Activated CD8-positive, alpha-beta memory T cell treated with anti-CD3 and anti-CD28 coated beads for 4 hours (primary cell): ENCODE results near the gene SMIM20.
"Not testable (repeated sequence)": the region's sequence is repeated elsewhere in the genome, so short reads cannot be mapped to it uniquely, and the experiment has no call there.

ENCODE experiments used
- DNase-seq, 2 donors: peaks; one replicate each; pipeline ENCODE4 v3.0.0-alpha.2; 2020; ENCODE audit warnings: low read depth in 2 of 2

Gene SMIM20

DNA sequence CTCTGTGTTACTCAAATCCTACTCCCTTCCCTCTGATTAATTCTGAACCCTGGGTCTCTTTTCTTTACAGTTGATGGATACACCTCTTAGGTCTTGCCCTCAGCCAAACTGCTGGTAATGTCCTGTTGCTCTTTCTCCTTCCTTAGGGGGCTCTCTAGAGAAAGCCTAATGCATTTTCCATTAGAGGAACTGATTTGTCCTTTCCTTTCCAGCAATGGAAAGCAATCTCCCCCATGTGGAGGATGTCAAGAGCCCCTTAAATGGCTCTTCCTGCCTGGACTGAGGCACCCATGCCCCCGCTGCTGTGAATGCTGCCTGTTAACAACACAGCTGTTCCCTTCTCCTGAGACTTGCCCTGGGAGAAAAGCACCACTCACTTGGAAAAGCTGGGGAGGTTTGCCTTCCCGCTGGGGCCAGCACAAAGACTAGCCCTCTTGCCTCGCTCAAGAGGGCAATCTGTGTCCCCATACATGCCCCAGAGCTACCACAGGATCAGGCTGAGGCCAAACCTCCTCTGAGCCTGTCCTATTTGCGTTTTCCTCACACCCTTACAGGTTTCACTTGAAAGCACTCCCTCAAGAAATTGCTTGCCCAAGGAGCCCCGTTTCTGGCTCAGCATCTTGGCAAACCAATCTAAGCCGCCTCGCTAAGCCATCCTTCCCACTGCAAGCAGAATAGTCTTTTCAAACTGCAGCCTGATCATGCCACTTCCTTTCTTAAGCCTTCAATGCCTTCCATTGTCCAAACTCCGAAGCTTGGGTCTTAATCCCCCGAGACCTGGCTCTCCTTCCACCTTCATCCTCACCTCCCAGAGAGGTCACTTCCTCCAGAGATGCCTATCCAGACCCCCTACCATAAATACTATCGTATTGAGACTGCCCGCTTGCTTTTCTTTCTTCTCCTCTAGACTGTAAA, 23.2 kb upstream of the SMIM20 start:
- DNase-seq, result no peak

DNA sequence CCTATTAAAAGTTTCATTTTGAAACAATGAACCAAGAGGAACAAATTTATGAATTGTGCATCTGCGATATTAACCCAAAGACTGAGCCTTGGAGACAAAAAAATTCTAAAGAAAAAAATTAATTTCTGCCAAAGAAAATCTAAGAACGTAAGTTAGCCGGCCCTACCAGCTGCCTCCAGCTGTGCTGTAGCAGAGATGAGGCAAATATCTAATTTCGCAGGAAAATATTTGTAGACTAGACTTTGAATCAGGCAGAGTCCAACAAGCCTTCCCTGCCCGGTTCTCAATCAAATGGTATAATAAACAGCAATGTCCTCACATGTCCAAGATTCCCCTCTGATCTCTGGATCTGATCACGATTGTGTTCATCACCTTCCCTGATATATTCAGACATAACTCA, 21.2 kb upstream of the SMIM20 start:
- DNase-seq, result no peak

DNA sequence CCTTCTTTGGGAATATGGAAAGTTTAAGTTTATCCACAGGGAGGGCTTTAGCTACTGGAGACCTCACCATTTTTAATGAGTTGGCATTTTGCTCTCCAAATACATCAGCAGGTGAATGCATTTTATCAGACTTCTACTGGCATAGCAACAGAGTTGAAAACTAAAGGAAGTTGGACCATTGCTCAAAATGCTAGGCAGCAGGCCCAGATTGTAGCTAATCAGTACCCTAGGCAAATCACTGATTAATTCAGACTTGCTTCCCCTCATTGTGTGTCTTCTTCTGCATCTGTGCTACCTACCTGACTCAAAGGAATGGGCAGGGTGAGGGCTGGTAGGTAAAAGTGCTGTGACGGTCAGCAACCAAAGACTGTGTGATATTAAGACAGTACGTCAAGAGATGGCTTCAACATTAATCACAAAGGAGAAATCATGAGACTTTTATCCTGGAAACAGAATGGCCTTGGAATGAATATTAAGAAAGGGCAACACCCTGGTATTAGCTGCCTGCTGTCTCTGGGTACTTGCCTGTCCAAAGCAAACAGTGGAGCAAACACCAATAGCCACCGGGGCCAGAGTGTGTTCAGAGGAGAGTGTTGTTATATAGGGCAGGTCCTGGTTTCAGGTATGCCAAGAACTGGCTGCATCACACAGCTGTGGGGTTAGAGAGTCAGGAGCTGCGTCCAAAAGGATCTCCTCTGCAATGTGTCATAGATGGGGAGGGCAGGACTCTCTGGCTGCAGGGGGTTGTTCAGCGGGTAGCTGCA, 17.1 kb upstream of the SMIM20 start:
- no peak for DNase-seq

- DNase-seq, result no peak
These were observed 13.7 kb upstream of the SMIM20 start for GRCh38 chr4:25900310-25900709.

GRCh38 chr4:25901030-25901430, 13.0 kb upstream of the SMIM20 start:
- no peak for DNase-seq

- no peak for DNase-seq
These were observed 9.9 kb upstream of the SMIM20 start for GRCh38 chr4:25903900-25904747.

GRCh38 chr4:25904748-25905082, 9.3 kb upstream of the SMIM20 start:
- DNase-seq, result no peak

DNA sequence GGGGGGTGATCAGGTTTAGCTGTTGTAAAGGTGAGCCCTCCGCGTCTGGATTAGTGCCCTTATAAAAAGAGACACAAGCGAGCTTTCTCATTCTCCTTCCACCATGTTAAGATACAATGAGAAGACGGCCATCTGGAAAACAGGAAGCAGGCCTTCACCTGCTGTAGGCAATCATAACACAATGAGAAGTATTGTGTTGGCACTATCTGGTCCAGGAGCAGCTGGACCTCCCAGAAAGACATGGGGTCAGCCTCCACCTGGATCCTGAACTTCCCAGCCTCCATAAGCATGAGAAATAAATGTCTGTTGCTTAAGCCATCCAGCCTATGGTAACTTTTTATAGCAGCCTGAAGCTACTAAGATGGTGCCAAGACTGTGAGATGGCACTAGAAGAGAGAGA, 8.6 kb upstream of the SMIM20 start:
- no peak for DNase-seq

GRCh38 chr4:25906113-25906512, 7.9 kb upstream of the SMIM20 start:
- DNase-seq, result not testable (repeated sequence)

DNA sequence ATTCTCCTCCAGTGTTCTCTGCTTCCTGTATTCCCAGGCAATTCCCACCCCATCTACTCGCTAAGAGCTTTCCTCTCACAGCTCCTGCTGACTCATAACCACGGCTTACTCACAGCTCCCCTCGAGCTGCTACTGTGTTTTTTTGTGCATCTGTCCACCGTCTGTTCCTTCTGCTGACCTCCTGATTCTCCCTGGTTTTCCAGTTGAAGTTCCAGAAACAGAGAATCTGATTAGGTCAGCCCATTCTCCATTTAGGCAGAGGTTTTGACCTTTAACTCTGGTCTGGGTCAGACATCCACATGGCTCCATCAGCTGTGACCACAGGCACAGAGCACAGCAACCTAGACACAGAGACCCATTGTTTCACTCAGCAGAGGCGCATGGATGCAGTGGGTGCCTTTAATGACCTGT, 5.5 kb upstream of the SMIM20 start:
- DNase-seq, result no peak

- no peak for DNase-seq
These were observed 2.7 kb upstream of the SMIM20 start for GRCh38 chr4:25911356-25911755.

DNA sequence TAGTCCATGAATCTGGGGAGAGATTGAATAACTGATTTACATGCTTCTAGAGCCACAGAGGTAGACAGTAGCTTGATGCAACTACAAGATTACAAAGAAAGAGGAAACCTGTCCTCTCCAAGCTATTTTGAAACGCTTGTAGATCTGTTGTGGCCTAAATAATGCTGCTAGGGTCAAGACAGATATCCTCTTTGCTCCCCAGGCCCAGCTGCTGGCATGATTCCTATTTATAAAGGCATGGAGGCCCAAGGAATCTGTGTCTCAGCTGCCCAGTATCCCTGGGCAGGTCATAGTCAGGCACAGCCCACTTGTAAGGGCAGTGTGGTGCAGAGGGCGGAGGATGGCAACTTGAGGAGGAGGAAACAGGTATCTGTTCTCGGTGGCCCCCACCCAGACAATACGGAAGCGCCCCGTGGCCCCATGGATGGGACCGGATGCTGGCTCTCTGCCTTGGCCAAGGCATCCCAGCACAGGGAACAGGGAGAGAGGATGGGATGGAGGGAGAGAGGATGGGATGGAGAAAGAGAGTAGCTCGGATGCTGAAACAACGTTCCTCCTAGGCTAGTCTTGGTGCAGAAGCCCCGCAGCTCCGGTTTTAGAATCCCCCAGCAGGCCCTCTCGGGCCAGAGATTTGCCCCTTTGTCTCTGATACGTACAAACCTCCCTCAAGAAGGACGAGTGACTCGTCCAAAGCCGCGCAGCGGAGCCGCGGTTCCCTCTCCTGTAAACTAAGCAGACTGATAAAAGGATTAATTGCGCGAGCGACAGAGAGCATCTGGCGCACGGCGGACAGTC, 767 bp upstream of the SMIM20 start:
- no peak for DNase-seq

DNA sequence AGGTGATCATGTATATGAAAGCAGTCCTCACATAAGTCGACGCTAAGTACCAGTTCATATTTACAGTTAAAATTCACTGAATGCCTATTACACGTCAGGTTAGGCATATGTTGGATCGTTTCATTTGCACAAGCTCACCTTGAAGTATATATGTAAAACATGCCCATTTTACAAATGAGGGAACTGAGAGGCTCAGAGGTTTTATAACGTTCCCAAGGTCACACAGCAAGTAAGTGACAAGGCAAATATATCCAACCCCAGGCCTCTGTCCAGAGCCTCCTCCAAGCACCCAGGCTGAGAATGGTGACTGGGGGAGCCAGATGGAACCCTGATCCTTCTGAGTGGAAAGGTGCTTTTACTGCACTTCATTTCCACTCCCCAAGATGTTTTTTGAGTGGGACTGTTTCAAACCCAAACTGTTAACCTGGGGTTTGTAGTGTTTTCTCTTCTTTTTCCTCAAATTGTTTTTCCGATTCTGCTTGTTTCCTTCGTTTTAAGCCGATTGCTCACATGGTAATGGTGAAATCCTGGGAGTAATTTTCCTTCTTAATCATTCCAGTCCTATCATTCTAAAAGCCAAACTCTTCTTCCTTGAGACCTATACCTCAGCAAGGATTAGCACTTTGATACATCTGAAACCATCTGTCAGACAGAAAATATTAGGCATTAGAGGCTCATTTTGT, 791 bp downstream of the SMIM20 start:
- no peak for DNase-seq

GRCh38 chr4:25915353-25915705, 1.3 kb downstream of the SMIM20 start:
- no peak for DNase-seq

- no peak for DNase-seq
These were observed 2.9 kb downstream of the SMIM20 start for GRCh38 chr4:25916870-25917269.

DNA sequence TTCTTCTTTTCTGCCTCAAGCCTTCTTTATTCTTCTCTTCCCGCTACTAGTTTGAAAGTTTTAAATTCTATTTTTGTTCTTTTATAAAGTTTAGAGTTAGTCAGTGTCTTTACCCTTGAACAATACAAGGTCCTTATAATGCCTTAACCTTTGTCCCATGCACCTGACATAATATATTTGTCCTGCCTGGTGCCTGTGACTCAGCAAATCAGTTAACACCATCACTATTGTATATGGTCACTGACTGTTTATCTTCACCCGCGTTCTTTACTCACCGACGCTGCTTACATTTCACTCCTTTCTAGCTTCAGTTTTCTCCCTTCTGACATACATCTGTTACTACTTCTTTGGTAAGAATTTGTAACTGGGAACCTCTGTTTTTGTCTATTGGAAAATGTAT, 5.7 kb downstream of the SMIM20 start:
- DNase-seq, result no peak

DNA sequence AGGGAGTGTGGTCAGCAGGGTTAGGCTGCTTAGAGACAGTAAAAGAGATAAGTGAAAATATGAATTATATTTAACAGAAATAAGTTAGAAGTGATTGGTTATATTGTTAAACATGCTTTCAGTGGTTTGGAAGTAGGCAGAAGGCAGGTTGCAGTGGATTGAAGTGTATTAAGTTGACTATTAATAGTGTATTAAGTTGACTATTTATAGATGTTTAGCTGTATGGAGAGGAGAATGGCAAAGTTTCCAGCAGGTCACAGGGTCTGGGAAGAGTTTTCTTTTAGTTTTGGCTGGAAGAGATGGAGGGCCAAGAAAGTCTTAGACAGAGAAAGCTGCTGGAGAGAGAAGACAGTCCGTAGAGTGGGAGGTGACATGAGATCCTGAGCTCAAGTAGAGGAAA, 7.9 kb downstream of the SMIM20 start:
- DNase-seq, result no peak

GRCh38 chr4:25922812-25923369, 8.9 kb downstream of the SMIM20 start:
- DNase-seq, result no peak

DNA sequence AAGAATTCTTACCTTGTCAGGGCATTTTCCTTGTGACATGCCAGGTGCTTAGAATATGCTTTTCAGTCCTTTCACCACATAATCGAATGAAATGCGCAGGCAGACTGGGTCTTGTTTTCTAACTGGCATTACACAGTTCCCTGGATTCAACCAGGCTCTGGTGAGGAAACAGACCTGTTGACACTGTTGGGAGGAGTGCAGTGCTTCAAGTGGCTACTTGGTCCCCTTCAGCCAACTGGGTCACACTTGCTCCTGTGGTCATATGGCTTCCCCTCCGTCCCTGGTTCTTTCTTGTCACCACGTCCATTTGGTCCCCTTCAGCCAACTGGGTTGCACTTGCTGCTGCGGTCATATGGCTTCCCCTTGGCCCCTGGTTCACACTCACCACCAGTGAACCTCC, 9.7 kb downstream of the SMIM20 start:
- DNase-seq, result no peak

- no peak for DNase-seq
These were observed 11.6 kb downstream of the SMIM20 start for GRCh38 chr4:25925486-25926201.
